DND-41 (cell line): ENCODE data around the gene KLK6.

Source experiments
- ATAC-seq: fragments of 200-7000 bp; cut with Tn5 transposase; 3 replicates; pipeline ENCODE4 v1.9.1; 2021; ENCODE audit warnings: low read depth; ENCODE audit not compliant: insufficient read depth
- DNase-seq: peaks from one replicate; pipeline ENCODE4 v3.0.0-alpha.2; 2020
- H2AFZ ChIP-seq: 2 replicates; pipeline ENCODE4 v1.6.0; 2012; ENCODE audit warnings: low read depth, low read length
- H3K27ac ChIP-seq: 2 replicates; pipeline ENCODE4 v1.5.1; 2012; ENCODE audit warnings: low read length, inconsistent platforms
- H3K27me3 ChIP-seq: fragments of 200-600 bp; sonication (generic); 2 replicates; pipeline ENCODE4 v1.6.0; 2012; ENCODE audit warnings: low read length, mild to moderate bottlenecking, inconsistent platforms; ENCODE audit not compliant: insufficient read depth, poor library complexity
- H3K36me3 ChIP-seq: 2 replicates; pipeline ENCODE4 v1.5.1; 2012; ENCODE audit warnings: low read length, inconsistent platforms; ENCODE audit not compliant: insufficient read depth
- H3K4me1 ChIP-seq: 2 replicates; pipeline ENCODE4 v1.5.1; 2012; ENCODE audit warnings: mild to moderate bottlenecking, low read length; ENCODE audit not compliant: insufficient read depth
- H3K4me2 ChIP-seq: 2 replicates; pipeline ENCODE4 v1.6.0; 2012; ENCODE audit warnings: mild to moderate bottlenecking, moderate library complexity, low read length, inconsistent platforms; ENCODE audit not compliant: insufficient read depth
- H3K4me3 ChIP-seq, 2 experiments: fragments of 200-600 bp in 1 of 2; shearing (Covaris generic) in 1 of 2; 2 replicates each; pipeline ENCODE4 v1.5.1; 2012 to 2016; ENCODE audit warnings: inconsistent platforms in 2 of 2, low read length in 2 of 2, mild to moderate bottlenecking in 2 of 2, low read depth in 1 of 2, moderate library complexity in 1 of 2
- H3K79me2 ChIP-seq: 2 replicates; pipeline ENCODE4 v1.6.0; 2012; ENCODE audit warnings: low read length, inconsistent platforms; ENCODE audit not compliant: insufficient read depth
- H3K9ac ChIP-seq: 2 replicates; pipeline ENCODE4 v1.6.0; 2012; ENCODE audit warnings: low read depth, mild to moderate bottlenecking, inconsistent platforms, low read length, moderate library complexity
- H3K9me3 ChIP-seq: 2 replicates; pipeline ENCODE4 v1.5.1; 2012; ENCODE audit warnings: low read length, moderate library complexity, mild to moderate bottlenecking, inconsistent platforms; ENCODE audit not compliant: insufficient read depth, severe bottlenecking
- H4K20me1 ChIP-seq: 2 replicates; pipeline ENCODE4 v1.6.0; 2012; ENCODE audit warnings: low read length; ENCODE audit not compliant: insufficient read depth
- EZH2 ChIP-seq: IDR thresholded peaks from 3 replicates; pipeline ENCODE4 v1.6.1; 2012; ENCODE audit warnings: borderline replicate concordance, low read depth, mild to moderate bottlenecking, moderate library complexity, low read length, inconsistent platforms; ENCODE audit not compliant: severe bottlenecking
- TF ChIP-seq, protein P1 (sequence below): IDR thresholded peaks from 2 replicates; pipeline ENCODE4 v1.5.1; 2012; ENCODE audit warnings: borderline replicate concordance, low read length, moderate library complexity, mild to moderate bottlenecking; ENCODE audit not compliant: poor library complexity, severe bottlenecking; ENCODE audit errors: extremely low read depth

KLK6 gene

DNA sequence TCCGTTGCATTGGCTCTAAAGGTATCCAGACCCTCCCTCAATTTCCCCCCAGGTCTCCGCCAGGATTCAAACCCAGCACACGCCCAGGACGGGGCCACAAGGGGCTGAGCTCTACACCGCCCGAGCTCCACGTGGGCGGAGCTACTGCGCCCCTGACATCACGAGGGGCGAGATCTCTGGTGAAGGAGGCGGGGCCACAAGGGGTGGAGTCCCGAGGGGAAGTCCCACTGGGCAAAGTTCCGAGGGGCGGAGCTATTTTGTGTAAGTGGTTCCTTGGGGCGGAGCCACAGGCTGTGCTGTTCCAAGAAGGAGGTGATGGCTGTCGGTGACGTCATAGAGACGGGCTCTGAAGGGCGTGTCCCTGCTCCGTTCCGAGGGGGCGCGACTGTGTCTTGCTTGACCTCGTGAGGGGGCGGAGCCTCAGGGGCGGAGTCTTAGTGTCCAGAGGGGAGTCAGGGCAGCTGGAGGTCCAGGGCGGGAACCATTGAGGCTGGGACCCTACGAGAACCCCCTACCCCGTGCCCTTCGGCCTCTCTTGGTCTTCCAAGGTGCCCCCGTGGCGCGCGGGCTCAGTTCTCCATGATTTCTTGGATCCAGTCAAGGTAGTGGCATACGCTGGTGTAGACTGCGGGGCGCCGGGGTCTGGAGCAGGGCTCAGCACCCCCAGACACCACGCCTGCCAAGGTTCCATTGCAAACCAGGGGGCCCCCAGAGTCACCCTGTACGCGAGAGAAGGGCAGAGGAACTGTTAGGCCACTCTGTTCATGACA, 33.3 kb upstream of the KLK6 start:
- Histone ChIP-seq H3K4me3 (no peak overlapping the region), H3K4me2 (no peak overlapping the region)
- no peak for ATAC-seq

DNA sequence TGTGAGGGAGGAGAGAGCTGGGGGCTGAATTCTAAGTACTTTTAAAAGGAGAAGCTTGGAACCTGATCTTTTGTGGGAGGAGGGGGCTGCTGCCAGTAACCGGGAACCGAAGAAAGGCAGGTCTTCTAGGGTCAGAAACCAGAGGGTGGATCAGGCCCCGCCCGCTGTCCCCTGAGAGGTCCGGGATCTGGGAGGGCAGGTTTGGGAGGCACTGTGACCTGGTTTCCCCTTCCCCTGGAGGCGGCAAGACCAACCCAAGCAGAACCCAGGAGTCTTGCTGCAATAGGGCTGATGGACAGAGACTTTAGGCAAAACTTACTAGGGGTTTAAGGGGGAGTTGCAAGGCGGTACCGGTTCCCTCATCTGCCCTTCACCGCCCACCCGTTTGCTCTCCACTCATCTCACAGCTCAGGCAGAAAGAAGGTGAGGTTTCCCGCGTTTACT, 32.7 kb upstream of the KLK6 start:
- Histone ChIP-seq H3K9ac (no peak overlapping the region), H2AFZ (no peak overlapping the region)

More for the DNA sequence above, 33.3 kb upstream of the KLK6 start:
- 0 out of 2 replicates have a peak, but pooled peaks cover 2% of the 10 kb centered on the region for H4K20me1 ChIP-seq
- no peak overlapping the region for H3K9ac ChIP-seq
- H3K4me1 ChIP-seq = no peaks in the 10 kb centered on the region
- H3K27ac ChIP-seq = no peak overlapping the region
- H3K79me2 ChIP-seq = no peaks in the 10 kb centered on the region
- no peaks in the 10 kb centered on the region for H3K36me3 ChIP-seq
- no peaks in the 10 kb centered on the region for H3K27me3 ChIP-seq
- no peak overlapping the region for H2AFZ ChIP-seq
- TF ChIP-seq, protein P1, sequence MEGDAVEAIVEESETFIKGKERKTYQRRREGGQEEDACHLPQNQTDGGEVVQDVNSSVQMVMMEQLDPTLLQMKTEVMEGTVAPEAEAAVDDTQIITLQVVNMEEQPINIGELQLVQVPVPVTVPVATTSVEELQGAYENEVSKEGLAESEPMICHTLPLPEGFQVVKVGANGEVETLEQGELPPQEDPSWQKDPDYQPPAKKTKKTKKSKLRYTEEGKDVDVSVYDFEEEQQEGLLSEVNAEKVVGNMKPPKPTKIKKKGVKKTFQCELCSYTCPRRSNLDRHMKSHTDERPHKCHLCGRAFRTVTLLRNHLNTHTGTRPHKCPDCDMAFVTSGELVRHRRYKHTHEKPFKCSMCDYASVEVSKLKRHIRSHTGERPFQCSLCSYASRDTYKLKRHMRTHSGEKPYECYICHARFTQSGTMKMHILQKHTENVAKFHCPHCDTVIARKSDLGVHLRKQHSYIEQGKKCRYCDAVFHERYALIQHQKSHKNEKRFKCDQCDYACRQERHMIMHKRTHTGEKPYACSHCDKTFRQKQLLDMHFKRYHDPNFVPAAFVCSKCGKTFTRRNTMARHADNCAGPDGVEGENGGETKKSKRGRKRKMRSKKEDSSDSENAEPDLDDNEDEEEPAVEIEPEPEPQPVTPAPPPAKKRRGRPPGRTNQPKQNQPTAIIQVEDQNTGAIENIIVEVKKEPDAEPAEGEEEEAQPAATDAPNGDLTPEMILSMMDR = no peak
- DNase-seq = peak; percentile 17
- H3K9me3 ChIP-seq = no peaks in the 10 kb centered on the region

DNA sequence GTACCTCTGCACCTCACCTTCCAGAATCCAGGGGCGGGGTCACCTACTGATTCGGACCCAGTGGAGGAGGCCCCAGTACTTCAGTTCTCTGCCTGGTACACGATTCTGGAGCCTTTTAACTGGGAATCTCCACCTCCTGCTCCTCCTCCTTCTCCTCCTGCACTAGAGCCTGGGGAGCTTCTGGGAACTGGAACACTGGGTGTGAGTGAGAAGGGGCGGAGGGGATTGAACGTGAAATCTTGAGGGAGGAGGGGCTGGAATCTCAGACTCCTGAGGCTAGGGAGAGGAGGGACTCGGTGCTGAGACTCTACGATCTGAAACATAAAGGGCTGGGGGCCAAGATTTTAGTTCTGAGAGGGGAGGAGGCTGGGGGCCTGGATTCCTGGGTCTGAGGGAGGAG, 32.1 kb upstream of the KLK6 start, which contains the start of gene KLK8:
Gene KLK8, minus strand, starts transcription at position 90 of the 400 bp plus-strand sequence. CDS start 437 bp downstream, outside the sequence.
- Histone ChIP-seq H3K36me3 (no peaks in the 10 kb centered on the region), H3K79me2 (no peaks in the 10 kb centered on the region), H3K27ac (no peak within 1 kb of the TSS), H3K27me3 (no peaks in the 10 kb centered on the region), H2AFZ (no peak within 1 kb of the TSS), H3K4me1 (no peaks in the 10 kb centered on the region), H3K9ac (no peak within 1 kb of the TSS), H3K4me3 (no peak within 1 kb of the TSS), H4K20me1 (0 out of 2 replicates have a peak, but pooled peaks cover 2% of the 10 kb centered on the region), H3K4me2 (no peak within 1 kb of the TSS), H3K9me3 (no peaks in the 10 kb centered on the region)
- ATAC-seq (no peak), DNase-seq (no peak)
- TF ChIP-seq, protein P1 = no peak
- no peak for TF ChIP-seq EZH2

More for the DNA sequence above, 32.7 kb upstream of the KLK6 start:
- no peaks in the 10 kb centered on the region for H3K36me3 ChIP-seq
- DNase-seq (no peak), ATAC-seq (no peak)
- 0 out of 2 replicates have a peak, but pooled peaks cover 2% of the 10 kb centered on the region for H4K20me1 ChIP-seq
- H3K4me2 ChIP-seq = no peak overlapping the region
- no peak overlapping the region for H3K4me3 ChIP-seq
- TF ChIP-seq, protein P1 = no peak
- TF ChIP-seq EZH2 = no peak
- H3K4me1 ChIP-seq = no peaks in the 10 kb centered on the region
- H3K27me3 ChIP-seq = no peaks in the 10 kb centered on the region
- H3K79me2 ChIP-seq = no peaks in the 10 kb centered on the region
- no peaks in the 10 kb centered on the region for H3K9me3 ChIP-seq
- no peak overlapping the region for H3K27ac ChIP-seq
